Measurements from ENCODE around the gene U2SURP.

DNA sequence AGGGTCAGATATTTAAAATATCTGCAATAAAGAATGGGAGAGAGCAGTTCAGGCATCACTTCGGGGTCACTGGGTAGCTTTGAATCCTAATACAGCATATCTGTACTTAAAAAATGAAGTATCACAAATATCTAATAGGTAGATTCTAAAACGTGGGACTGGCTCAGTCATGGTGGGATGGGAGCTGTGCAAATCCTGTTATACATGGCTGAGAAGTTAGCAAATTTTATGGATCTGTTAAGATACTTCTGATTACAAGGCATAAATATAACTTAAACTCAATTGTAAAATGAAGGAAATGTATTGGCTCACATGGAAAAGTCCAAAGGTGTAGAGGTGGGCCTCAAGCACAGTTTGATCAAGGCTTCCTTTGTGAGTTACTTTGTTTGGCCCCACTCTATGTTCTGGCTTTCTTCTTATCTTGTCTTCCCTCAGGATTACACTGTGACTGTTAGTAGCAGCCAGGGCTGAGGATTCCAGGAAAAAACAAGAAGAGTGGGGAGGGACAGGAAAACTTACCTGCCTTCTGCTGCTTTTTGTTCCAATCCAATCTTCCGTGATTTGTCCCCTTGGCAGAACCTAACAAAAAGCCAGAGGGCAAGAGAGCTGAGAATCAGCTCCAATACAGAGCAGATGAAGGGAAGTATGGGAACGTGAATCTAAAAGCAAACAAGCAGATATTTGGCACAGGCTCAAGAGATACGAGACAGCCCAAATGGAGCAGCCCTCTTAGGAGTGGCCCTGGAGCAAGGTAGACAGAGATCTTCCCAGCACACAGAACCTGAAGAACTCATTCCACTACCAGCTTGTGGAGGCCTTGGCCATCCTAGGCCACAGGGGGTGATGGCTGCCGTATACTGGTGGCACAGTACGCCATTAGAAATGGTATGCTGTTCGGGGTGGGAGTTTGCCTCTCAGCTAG, 48.8 kb upstream of the U2SURP start:
- no peak for TF ChIP-seq GATA3 (IDR thresholded peaks at IDR 0.05; ENCODE audit: low read depth, low read length)
- no peak for TF ChIP-seq GATA2 (IDR thresholded peaks at IDR 0.05; ENCODE audit: low read depth, low read length)
